Heart left ventricle (tissue), 16 donors: ENCODE results near the gene PCSK6. TPM values are rescaled to one million over a fixed set of nuclear protein-coding genes. Genes with fewer than 3 reads are reported as not detected.

Experiments
- ATAC-seq, 4 donors: fragments of 200-7000 bp; cut with Tn5 transposase; one replicate each; pipeline ENCODE4 v1.9.1; 2020 to 2022; ENCODE audit warnings: moderate library complexity in 4 of 4, mild to moderate bottlenecking in 3 of 4, moderate number of reproducible peaks in 1 of 4
- DNase-seq, 5 donors: peaks; one replicate each; pipeline ENCODE4 v3.0.0-alpha.2; 2020
- H3K27ac ChIP-seq, 12 donors: fragments of 200-600 bp; sonication (generic) in 4 of 12; one replicate each; pipeline versions ENCODE4 v1.5.0 to v1.8.0; 2016 to 2022; ENCODE audit warnings: mild to moderate bottlenecking in 2 of 12
- H3K27me3 ChIP-seq, 9 donors: fragments of 200-600 bp; sonication (generic) in 2 of 9; one replicate each; pipeline versions ENCODE4 v1.5.1 to v1.8.0; 2016 to 2022; ENCODE audit warnings: mild to moderate bottlenecking in 3 of 9
- H3K36me3 ChIP-seq, 9 donors: fragments of 200-600 bp; sonication (generic) in 2 of 9; one replicate each; pipeline versions ENCODE4 v1.5.0 to v1.8.0; 2018 to 2022; ENCODE audit warnings: mild to moderate bottlenecking in 2 of 9
- H3K4me1 ChIP-seq, 12 donors: fragments of 200-600 bp; sonication (generic) in 4 of 12; one replicate each; pipeline versions ENCODE4 v1.5.0 to v1.8.0; 2016 to 2022; ENCODE audit warnings: mild to moderate bottlenecking in 3 of 12
- H3K4me3 ChIP-seq, 12 donors: fragments of 200-600 bp; sonication (generic) in 4 of 12; one replicate each; pipeline versions ENCODE4 v1.5.0 to v1.8.0; 2017 to 2022; ENCODE audit warnings: mild to moderate bottlenecking in 9 of 12, moderate library complexity in 4 of 12
- H3K9me3 ChIP-seq, 12 donors: fragments of 200-600 bp; sonication (generic) in 4 of 12; one replicate each; pipeline versions ENCODE4 v1.5.0 to v1.8.0; 2016 to 2022; ENCODE audit warnings: mild to moderate bottlenecking in 1 of 12
- CTCF ChIP-seq, 12 donors: fragments of 200-600 bp; sonication (generic) in 4 of 12; IDR thresholded peaks; one replicate each; pipeline versions ENCODE4 v1.5.0 to v1.8.0; 2018 to 2022; ENCODE audit warnings: antibody characterized with exemption in 12 of 12, mild to moderate bottlenecking in 5 of 12
- POLR2A ChIP-seq, 2 donors: fragments of 450-650 bp; IDR thresholded peaks; one replicate each; pipeline ENCODE4 v1.6.1; 2017; ENCODE audit warnings: antibody characterized with exemption in 2 of 2, mild to moderate bottlenecking in 2 of 2, moderate library complexity in 2 of 2
- WGBS, 4 donors: extraction: QIAGEN DNeasy Blood & Tissue Kit in 2 of 4; methylation state at CpG; one replicate each; pipeline versions ENCODE4 v1.1.5 to v1.1.7; 2013 to 2018; 5-methylcytosine and 5-hydroxymethylcytosine counted together
- intact Hi-C, 10 donors: fragments of 100-400 bp; cut with DNase I; formaldehyde crosslinking; loops; one replicate each; pipeline versions ENCODE4 v1.11.1 to v1.14.2; 2022
- polyA plus RNA-seq, 2 donors: library from polyadenylated mRNA; stranded (reverse); fragments of 200-250 nt; gene quantifications; one replicate each; pipeline ENCODE4 v1.2.3, GENCODE V29; 2013
- total RNA-seq, 9 donors: library from RNA; depleted of rRNA in 2 of 9; stranded (reverse); fragments of >200 nt in 2 of 9; fragmentation: NEBNext Ultra II Directional in 3 of 9; extraction: Animal tissue kit (Norgen Biotek cat#: 25700) in 3 of 9; gene quantifications; one replicate each; pipeline versions ENCODE4 v1.1.0 to v1.2.4, GENCODE V29; 2016 to 2023
- donor health status: ischemic (EF 13 %, LVEDD 7.1; RV severe dilation, severe dysfunction).
- donor health status: healthy with polysubstance abuse.
- donor health status: DM: no; HTN: yes; CAD: no.
- donor health status: DM: no; HTN: no; CAD: no.
- donor health status: ischemic (EF 25% LVEDD 6.9; RV normal size, moderate dysfunction).
- donor health status: ischemic (EF 25% LVEDD 5.7; RV mildly dilated, moderate dysfunction).
- donor health status: healthy.
- donor health status: DM: yes; HTN: yes; CAD: no.
- donor health status: ischemic (EF 35%, LVEDD 5.7; RV mildly dilated, moderate dysfunction).
- donor health status: nonischemic (EF 11% LVEDD 7.7; RV severe dilation, severe dysfunction).
- donor health status: DM: yes; HTN: yes; CAD: no.
- donor health status: PGD.
- donor health status: ischemic (EF 29% LVEDD 5.4; RV normal size, mild dysfunction).
- donor health status: nonischemic (EF 23%, LVEDD 6.1; RV moderate dilation, normal function).

PCSK6 gene
- total and polyA plus RNA-seq, 11 donors: 7.3 to 41.7 (median 22.3) TPM

GRCh38 chr15:101318147-101318819 is 171.2 kb downstream of the PCSK6 start:
- Histone ChIP-seq H3K4me3 (no peak overlapping the region), H3K36me3 (peaks cover 0 to 23% (median 0%) of the 10 kb centered on the region in 9 donors), H3K27ac (no peak overlapping the region), H3K9me3 (no peaks in the 10 kb centered on the region), H3K4me1 (peaks cover 0 to 11% (median 0%) of the 10 kb centered on the region in 12 donors), H3K27me3 (peaks cover 0 to 5% (median 0%) of the 10 kb centered on the region in 9 donors)
- ATAC-seq (no peak), DNase-seq (no peak)
- TF ChIP-seq POLR2A (IDR thresholded peaks at IDR 0.05) (no peak), CTCF (IDR thresholded peaks at IDR 0.05) (no peak)
- 90 to 91% (median 91%) methylated on average over 20 of the region's 20 CpGs for WGBS, 4 donors
- intact Hi-C loops: loop anchor here in 1 of 10 donors (10.0 kb wide), 1 partner anchor 107 kb away; no protein-coding TSS in a partner anchor

- H3K36me3 ChIP-seq: peaks cover 0 to 20% (median 0%) of the 10 kb centered on the region in 9 donors
- H3K4me3 ChIP-seq: no peak overlapping the region
- TF ChIP-seq CTCF (IDR thresholded peaks at IDR 0.05) (no peak), POLR2A (IDR thresholded peaks at IDR 0.05) (no peak)
- DNase-seq (no peak), ATAC-seq (no peak)
- WGBS, 4 donors: 87 to 94% (median 91%) methylated on average over 6 of the region's 6 CpGs
- peaks cover 0 to 11% (median 0%) of the 10 kb centered on the region in 12 donors for H3K4me1 ChIP-seq
- H3K27ac ChIP-seq: no peak overlapping the region
- H3K9me3 ChIP-seq: no peaks in the 10 kb centered on the region
- H3K27me3 ChIP-seq: peaks cover 0 to under 1% (median 0%) of the 10 kb centered on the region in 9 donors
- intact Hi-C loops: loop anchor here in 1 of 10 donors (10.0 kb wide), 1 partner anchor 107 kb away; no protein-coding TSS in a partner anchor
Observed at GRCh38 chr15:101317336-101317872, 172.1 kb downstream of the PCSK6 start.

GRCh38 chr15:101316529-101316928 is 173.0 kb downstream of the PCSK6 start:
- 81 to 95% (median 84%) methylated on average over 5 of the region's 5 CpGs for WGBS, 4 donors
- Histone ChIP-seq H3K4me1 (peaks cover 0 to 11% (median 0%) of the 10 kb centered on the region in 12 donors), H3K27me3 (no peaks in the 10 kb centered on the region), H3K36me3 (peaks cover 0 to 16% (median 0%) of the 10 kb centered on the region in 9 donors), H3K9me3 (no peaks in the 10 kb centered on the region), H3K4me3 (no peak overlapping the region), H3K27ac (no peak overlapping the region)
- no peak for DNase-seq
- no peak for ATAC-seq
- intact Hi-C loops: loop anchor here in 1 of 10 donors (10.0 kb wide), 1 partner anchor 108 kb away; no protein-coding TSS in a partner anchor
- TF ChIP-seq POLR2A (IDR thresholded peaks at IDR 0.05) (no peak), CTCF (IDR thresholded peaks at IDR 0.05) (no peak)

GRCh38 chr15:101315736-101316135 is 173.8 kb downstream of the PCSK6 start:
- Histone ChIP-seq H3K27me3 (no peaks in the 10 kb centered on the region), H3K4me3 (no peak overlapping the region), H3K36me3 (peaks cover 0 to 14% (median 0%) of the 10 kb centered on the region in 9 donors), H3K27ac (no peak overlapping the region), H3K4me1 (peaks cover 0 to 7% (median 0%) of the 10 kb centered on the region in 12 donors), H3K9me3 (no peaks in the 10 kb centered on the region)
- DNase-seq (no peak), ATAC-seq (no peak)
- TF ChIP-seq CTCF (IDR thresholded peaks at IDR 0.05) (no peak), POLR2A (IDR thresholded peaks at IDR 0.05) (no peak)
- 89 to 95% (median 90%) methylated on average over 9 to 10 of the region's 10 CpGs for WGBS, 4 donors
- intact Hi-C loops: loop anchor here in 1 of 10 donors (10.0 kb wide), 1 partner anchor 109 kb away; no protein-coding TSS in a partner anchor
